ENCODE measurements around the gene TMEM37. TPM values are rescaled to one million over a fixed set of nuclear protein-coding genes. Genes with fewer than 3 reads are reported as not detected.
"Not testable (repeated sequence)": the region's sequence is repeated elsewhere in the genome, so short reads cannot be mapped to it uniquely, and the experiment has no call there.

The TMEM37 gene
- total RNA-seq (2014; rRNA removed; shearing (Covaris generic)) = 4.2 and 5.0 TPM in 2 replicates

- H3K4me3 ChIP-seq (ENCODE audit: insufficient read depth, low read depth, low read length) = peak within 1 kb of the TSS; percentile 71
- H3K36me3 ChIP-seq (replicated peaks; ENCODE audit: control insufficient read depth, insufficient read depth, low read length) = no peaks in the 10 kb centered on the region
- peak; percentile 96 for DNase-seq
- H3K27me3 ChIP-seq (ENCODE audit: control insufficient read depth, insufficient read depth, low read length) = peaks cover 6% of the 10 kb centered on the region; the same call in 1 of the 2 replicates
Observed at GRCh38 chr2:119431155-119431975, at the start of gene TMEM37. TMEM37 (plus strand) TSS chr2:119431854; CDS start chr2:119431904, 50 bp downstream.

- no peak for DNase-seq
- no peaks in the 10 kb centered on the region for H3K27me3 ChIP-seq (ENCODE audit: control insufficient read depth, insufficient read depth, low read length)
- H3K4me3 ChIP-seq (ENCODE audit: insufficient read depth, low read depth, low read length) = no peak overlapping the region
- no peaks in the 10 kb centered on the region for H3K36me3 ChIP-seq (replicated peaks; ENCODE audit: control insufficient read depth, insufficient read depth, low read length)
Observed at GRCh38 chr2:119383410-119384140, 48.1 kb upstream of the TMEM37 start.

GRCh38 chr2:119384971-119385370, 46.7 kb upstream of the TMEM37 start:
- no peaks in the 10 kb centered on the region for H3K36me3 ChIP-seq (replicated peaks; ENCODE audit: control insufficient read depth, insufficient read depth, low read length)
- H3K4me3 ChIP-seq (ENCODE audit: insufficient read depth, low read depth, low read length) = no peak overlapping the region
- no peaks in the 10 kb centered on the region for H3K27me3 ChIP-seq (ENCODE audit: control insufficient read depth, insufficient read depth, low read length)
- no peak for DNase-seq

GRCh38 chr2:119385466-119385865, 46.2 kb upstream of the TMEM37 start:
- H3K27me3 ChIP-seq (ENCODE audit: control insufficient read depth, insufficient read depth, low read length) = no peaks in the 10 kb centered on the region
- no peaks in the 10 kb centered on the region for H3K36me3 ChIP-seq (replicated peaks; ENCODE audit: control insufficient read depth, insufficient read depth, low read length)
- no peak for DNase-seq
- no peak overlapping the region for H3K4me3 ChIP-seq (ENCODE audit: insufficient read depth, low read depth, low read length)

GRCh38 chr2:119387381-119388129, 44.1 kb upstream of the TMEM37 start:
- H3K36me3 ChIP-seq (replicated peaks; ENCODE audit: control insufficient read depth, insufficient read depth, low read length) = no peaks in the 10 kb centered on the region
- H3K27me3 ChIP-seq (ENCODE audit: control insufficient read depth, insufficient read depth, low read length) = no peaks in the 10 kb centered on the region
- H3K4me3 ChIP-seq (ENCODE audit: insufficient read depth, low read depth, low read length) = no peak overlapping the region
- DNase-seq = no peak

GRCh38 chr2:119389615-119390306, 41.9 kb upstream of the TMEM37 start:
- Histone ChIP-seq H3K27me3 (ENCODE audit: control insufficient read depth, insufficient read depth, low read length) (no peaks in the 10 kb centered on the region), H3K4me3 (ENCODE audit: insufficient read depth, low read depth, low read length) (no peak overlapping the region), H3K36me3 (replicated peaks; ENCODE audit: control insufficient read depth, insufficient read depth, low read length) (no peaks in the 10 kb centered on the region)
- DNase-seq = no peak

GRCh38 chr2:119393971-119394748, 37.5 kb upstream of the TMEM37 start:
- Histone ChIP-seq H3K4me3 (ENCODE audit: insufficient read depth, low read depth, low read length) (no peak overlapping the region), H3K36me3 (replicated peaks; ENCODE audit: control insufficient read depth, insufficient read depth, low read length) (no peaks in the 10 kb centered on the region), H3K27me3 (ENCODE audit: control insufficient read depth, insufficient read depth, low read length) (no peaks in the 10 kb centered on the region)
- no peak for DNase-seq

- no peak overlapping the region for H3K4me3 ChIP-seq (ENCODE audit: insufficient read depth, low read depth, low read length)
- no peaks in the 10 kb centered on the region for H3K36me3 ChIP-seq (replicated peaks; ENCODE audit: control insufficient read depth, insufficient read depth, low read length)
- no peak for DNase-seq
- H3K27me3 ChIP-seq (ENCODE audit: control insufficient read depth, insufficient read depth, low read length) = no peaks in the 10 kb centered on the region
Observed at GRCh38 chr2:119397196-119397595, 34.5 kb upstream of the TMEM37 start.

GRCh38 chr2:119402106-119402505, 29.5 kb upstream of the TMEM37 start:
- no peaks in the 10 kb centered on the region for H3K36me3 ChIP-seq (replicated peaks; ENCODE audit: control insufficient read depth, insufficient read depth, low read length)
- no peak for DNase-seq
- no peak overlapping the region for H3K4me3 ChIP-seq (ENCODE audit: insufficient read depth, low read depth, low read length)
- H3K27me3 ChIP-seq (ENCODE audit: control insufficient read depth, insufficient read depth, low read length) = no peaks in the 10 kb centered on the region

GRCh38 chr2:119402645-119403560, 28.8 kb upstream of the TMEM37 start:
- Histone ChIP-seq H3K36me3 (replicated peaks; ENCODE audit: control insufficient read depth, insufficient read depth, low read length) (no peaks in the 10 kb centered on the region), H3K27me3 (ENCODE audit: control insufficient read depth, insufficient read depth, low read length) (no peaks in the 10 kb centered on the region), H3K4me3 (ENCODE audit: insufficient read depth, low read depth, low read length) (no peak overlapping the region)
- DNase-seq = no peak

GRCh38 chr2:119403618-119404017, 28.0 kb upstream of the TMEM37 start:
- not testable (repeated sequence) for H3K4me3 ChIP-seq (ENCODE audit: insufficient read depth, low read depth, low read length); H3K36me3 ChIP-seq (replicated peaks; ENCODE audit: control insufficient read depth, insufficient read depth, low read length); H3K27me3 ChIP-seq (ENCODE audit: control insufficient read depth, insufficient read depth, low read length); DNase-seq

GRCh38 chr2:119405151-119405550, 26.5 kb upstream of the TMEM37 start:
- Histone ChIP-seq H3K27me3 (ENCODE audit: control insufficient read depth, insufficient read depth, low read length) (no peaks in the 10 kb centered on the region), H3K36me3 (replicated peaks; ENCODE audit: control insufficient read depth, insufficient read depth, low read length) (no peaks in the 10 kb centered on the region), H3K4me3 (ENCODE audit: insufficient read depth, low read depth, low read length) (no peak overlapping the region)
- no peak for DNase-seq

Data from H7 (cell line).